Neural cell (in vitro differentiated cells): ENCODE data around the gene RASGRP3.

Experiments used
- CTCF ChIP-seq: fragments of 450-650 bp; IDR thresholded peaks from 2 replicates; pipeline ENCODE4 v1.5.1; 2014; ENCODE audit warnings: antibody characterized with exemption, mild to moderate bottlenecking, moderate library complexity; ENCODE audit not compliant: poor library complexity, severe bottlenecking
- EZH2 ChIP-seq: fragments of 200-600, 300-800 bp; shearing (Covaris generic), sonication (generic); IDR thresholded peaks from 2 replicates; pipeline ENCODE4 v1.6.1; 2014; ENCODE audit warnings: antibody characterized with exemption, low read length, borderline replicate concordance, mild to moderate bottlenecking; ENCODE audit not compliant: insufficient read depth, poor library complexity, severe bottlenecking
- MXI1 ChIP-seq: fragments of 450-650 bp; conservative IDR thresholded peaks from 2 replicates; pipeline ENCODE4 v1.6.1; 2014; ENCODE audit warnings: antibody characterized with exemption, mild to moderate bottlenecking; ENCODE audit not compliant: poor library complexity, severe bottlenecking
- POLR2AphosphoS5 ChIP-seq: IDR thresholded peaks from 2 replicates; pipeline ENCODE4 v1.6.1; 2012
- SMC3 ChIP-seq: fragments of 450-650 bp; conservative IDR thresholded peaks from 2 replicates; pipeline ENCODE4 v1.6.1; 2014; ENCODE audit warnings: antibody characterized with exemption, mild to moderate bottlenecking, moderate library complexity; ENCODE audit not compliant: poor library complexity
- TAF1 ChIP-seq: IDR thresholded peaks from 2 replicates; pipeline ENCODE4 v1.6.1; 2012; ENCODE audit warnings: low read depth

- no peak for TF ChIP-seq CTCF
- no peak for TF ChIP-seq POLR2AphosphoS5
- TF ChIP-seq SMC3: no peak
- no peak for TF ChIP-seq MXI1
- no peak for TF ChIP-seq TAF1
- TF ChIP-seq EZH2: no peak
Observed at GRCh38 chr2:33437297-33437696, 39.2 kb upstream of the RASGRP3 start.
